ENCODE results near the gene GNMT.
A peak's percentile ranks its signal among the peaks of the same experiment; 100 is the strongest.
"Not testable (repeated sequence)": the region's sequence is repeated elsewhere in the genome, so short reads cannot be mapped to it uniquely, and the experiment has no call there.

Gene GNMT

DNA sequence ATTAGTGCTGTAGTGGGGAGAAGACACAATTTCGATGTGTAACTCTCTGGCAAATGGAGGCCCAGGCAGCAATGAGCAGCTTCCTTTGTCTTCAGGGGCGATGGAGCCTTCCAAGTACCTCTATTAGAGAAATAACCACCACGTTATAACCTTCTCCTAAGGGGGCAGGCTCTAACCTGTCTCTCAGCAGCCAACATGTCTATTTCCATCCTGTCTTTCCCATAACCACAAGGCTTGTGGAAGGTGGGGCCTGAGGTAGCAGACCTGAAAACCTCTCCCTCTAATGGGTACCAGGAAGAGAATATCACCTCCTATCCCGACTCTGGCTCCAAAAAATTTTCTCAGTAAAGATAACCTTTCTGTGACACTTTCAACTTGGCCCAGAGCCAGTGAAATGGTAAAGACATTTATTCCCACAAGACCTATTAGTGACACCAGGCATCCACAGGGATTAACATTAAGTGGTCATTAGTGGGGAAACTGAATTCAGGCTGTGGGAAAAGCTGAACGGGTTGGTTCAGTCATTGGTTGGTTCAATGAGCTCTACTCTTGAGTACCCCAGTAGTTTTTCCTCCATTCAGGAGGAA lies 14.5 kb downstream of the GNMT start:
- DNase-seq (ENCODE audit: low spot score) (no peak), FAIRE-seq (no peak)

GRCh38 chr6:42978487-42978838 lies 17.9 kb downstream of the GNMT start:
- FAIRE-seq, result no peak
- peak; percentile 47 for DNase-seq (ENCODE audit: low spot score)

- FAIRE-seq (peak; percentile 7), DNase-seq (ENCODE audit: low spot score) (peak; percentile 70)
Observed at GRCh38 chr6:42978839-42979522, 18.4 kb downstream of the GNMT start, which contains the start of gene PEX6. PEX6 (minus strand) TSS chr6:42979181; CDS start chr6:42979150, 31 bp downstream.

DNA sequence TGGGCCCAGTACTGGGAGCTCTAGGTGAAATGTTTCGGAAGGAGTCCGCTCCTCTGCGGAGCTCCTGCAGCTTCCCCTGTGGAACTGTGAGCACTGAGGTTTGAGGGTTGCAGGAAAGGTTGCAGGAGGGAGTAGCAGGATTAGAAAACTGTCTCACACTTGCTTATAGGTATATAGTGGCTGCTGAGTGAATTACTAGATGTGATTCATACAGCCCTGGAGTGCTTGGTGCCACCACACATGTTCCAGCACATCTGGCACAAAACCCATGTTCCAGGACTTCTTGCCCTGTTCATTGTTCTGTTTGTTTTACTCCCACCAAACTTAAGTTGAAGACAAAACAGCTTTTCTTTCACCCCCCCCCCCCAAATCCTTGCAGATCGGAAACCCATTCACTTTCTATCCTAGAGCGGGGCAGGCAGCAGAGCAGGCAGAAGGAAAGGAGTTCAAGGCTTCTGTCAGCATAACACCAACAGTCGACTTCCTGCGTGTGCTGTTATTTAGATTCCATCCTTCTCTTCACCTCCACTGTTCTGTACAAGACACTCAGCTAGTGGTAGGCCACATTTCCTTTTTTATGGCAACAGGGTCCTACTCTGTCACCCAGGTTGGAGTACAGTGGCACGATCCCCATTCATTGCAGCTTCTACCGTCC lies 19.1 kb downstream of the GNMT start:
- no peak for FAIRE-seq
- peak; percentile 32 for DNase-seq (ENCODE audit: low spot score)

GRCh38 chr6:42981836-42982235 lies 21.3 kb downstream of the GNMT start:
- DNase-seq (ENCODE audit: low spot score) (no peak), FAIRE-seq (no peak)

DNA sequence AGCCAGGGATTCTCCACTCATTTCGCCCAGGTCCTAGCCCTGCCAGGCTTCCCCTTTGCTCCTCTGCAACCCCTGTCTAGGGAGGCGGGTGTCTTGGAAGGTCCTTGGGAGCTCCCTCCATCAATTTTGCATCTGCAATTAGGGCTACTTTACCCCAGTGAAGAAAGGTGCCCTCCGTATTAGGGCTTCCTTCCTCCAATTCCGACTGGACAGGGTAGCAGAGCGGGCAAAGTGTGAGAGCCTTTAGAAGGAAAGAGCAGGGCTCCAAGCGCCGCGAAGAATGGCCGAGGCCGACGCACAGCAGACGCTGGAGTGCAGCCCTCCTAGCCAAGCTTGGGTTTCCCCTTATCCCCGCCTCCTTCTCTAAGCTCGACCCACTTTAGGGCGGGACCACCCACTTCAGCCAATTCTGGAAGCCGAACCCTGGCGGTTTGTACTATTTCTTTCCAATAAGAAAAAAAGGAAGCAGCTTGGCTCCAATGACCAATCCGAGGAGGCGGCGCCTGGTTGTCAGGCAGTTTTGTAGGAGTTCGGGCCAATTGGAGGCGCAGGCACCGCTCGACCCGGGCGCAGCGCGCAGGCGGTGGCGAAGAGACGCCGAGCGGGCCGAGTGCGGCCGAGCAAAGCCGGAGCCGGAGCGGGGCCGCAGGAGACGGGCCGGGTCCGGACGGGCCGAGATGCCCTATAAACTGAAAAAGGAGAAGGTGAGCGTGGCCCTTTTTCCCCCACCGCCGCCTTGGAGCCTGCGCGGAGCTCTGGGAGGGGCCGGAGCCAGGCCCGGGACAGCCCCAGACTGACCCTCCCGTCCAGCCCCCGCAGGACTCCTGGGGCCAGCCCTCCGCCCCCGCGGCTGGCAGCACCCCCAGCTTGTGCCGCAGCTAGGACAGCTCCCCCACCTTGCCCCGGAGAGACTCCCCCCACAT lies 23.7 kb downstream of the GNMT start, which contains the start of gene PPP2R5D:
PPP2R5D (plus strand) TSS at position 570 of the 923 bp plus-strand sequence; CDS start at position 678, 108 bp downstream.
- FAIRE-seq (peak; percentile 84), DNase-seq (ENCODE audit: low spot score) (peak; percentile 94)

- FAIRE-seq, result no peak
Observed at GRCh38 chr6:42984924-42985475, 24.4 kb downstream of the GNMT start.

DNA sequence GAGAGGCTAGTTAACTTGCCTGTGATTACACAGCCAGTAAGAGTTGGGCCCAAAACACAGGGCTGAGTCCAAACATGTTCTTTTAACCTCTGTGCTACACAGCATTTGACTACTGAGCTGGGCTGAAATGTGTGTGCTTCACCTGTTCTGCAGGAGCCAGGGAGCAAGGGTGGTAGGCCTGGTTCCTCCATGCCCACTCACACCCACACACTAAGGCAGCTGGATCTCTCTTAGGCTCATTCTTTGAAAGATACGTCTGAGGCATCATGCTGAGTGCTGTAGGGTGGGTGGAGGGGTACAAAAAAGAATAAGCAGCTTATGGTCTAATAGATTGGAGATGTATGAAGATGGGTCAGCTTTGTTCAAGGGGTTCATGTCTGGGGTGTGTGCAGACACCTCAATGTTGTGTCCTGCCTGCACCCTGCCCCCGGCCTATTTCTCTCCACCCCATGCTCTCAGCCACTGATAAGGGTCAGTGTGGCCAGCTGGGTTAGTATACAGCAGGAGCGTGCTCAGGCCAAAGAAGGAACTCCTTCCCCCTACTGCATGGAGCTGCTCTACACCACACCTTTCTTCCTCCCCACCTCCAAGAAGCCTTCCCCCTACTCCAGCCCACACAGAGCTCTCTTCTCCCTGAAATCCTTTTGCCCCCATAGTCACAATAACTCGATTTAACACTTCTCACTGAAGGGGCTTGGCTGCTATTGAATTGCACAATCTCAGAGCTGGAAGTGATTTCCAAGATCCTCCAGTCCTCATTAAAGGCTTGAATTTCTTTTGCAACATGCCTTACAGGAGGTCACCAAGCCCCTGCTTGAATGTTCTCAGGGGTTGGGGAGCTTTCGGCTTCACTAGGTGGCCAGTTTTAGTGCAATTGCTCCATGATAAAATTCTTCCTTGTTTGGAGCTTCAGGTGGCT lies 27.2 kb downstream of the GNMT start:
- FAIRE-seq, result no peak
- DNase-seq (ENCODE audit: low spot score), result no peak

More at GRCh38 chr6:42984924-42985475, 24.4 kb downstream of the GNMT start:
- no peak for DNase-seq (ENCODE audit: low spot score)

GRCh38 chr6:42988486-42989020 lies 28.0 kb downstream of the GNMT start:
- FAIRE-seq (no peak), DNase-seq (ENCODE audit: low spot score) (no peak)

DNA sequence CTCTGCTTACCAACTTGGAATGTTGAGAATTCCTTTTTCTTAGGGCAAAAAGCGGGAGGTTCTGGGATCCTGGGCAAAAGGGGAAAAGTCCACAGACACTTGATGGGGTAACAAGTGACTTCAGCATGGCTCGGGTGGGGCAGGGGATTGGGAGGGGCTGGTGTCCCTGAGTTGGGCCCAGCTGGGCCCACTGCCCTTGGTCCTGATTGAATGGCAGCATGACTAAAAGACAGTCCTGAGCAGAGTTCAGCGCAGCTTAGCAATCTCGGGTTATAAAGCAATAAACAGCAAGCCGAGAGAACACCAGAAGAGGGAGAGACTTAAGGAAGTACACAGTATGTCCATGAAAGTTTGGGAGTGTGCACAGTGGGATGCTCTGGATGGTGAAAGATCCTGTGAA lies 29.4 kb downstream of the GNMT start:
- no peak for FAIRE-seq
- DNase-seq (ENCODE audit: low spot score), result no peak

DNA sequence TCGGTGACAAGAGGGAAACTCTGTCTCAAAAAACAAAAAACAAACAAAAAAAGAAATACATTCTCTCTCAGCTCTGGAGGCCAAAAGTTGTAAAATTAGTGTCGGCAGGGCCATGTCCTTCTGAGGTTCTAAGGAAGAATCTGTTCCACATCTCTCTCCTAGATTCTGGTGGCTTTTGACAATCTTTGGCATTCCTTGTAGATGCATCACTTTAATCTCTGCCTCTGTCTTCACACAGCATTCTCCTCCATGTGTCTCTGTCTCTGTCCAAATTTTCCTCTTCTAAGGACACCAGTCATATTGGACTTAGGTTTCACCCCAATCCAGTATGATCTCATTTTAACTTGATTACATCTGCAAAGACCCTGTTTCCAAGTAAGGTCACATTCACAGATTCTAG lies 32.9 kb downstream of the GNMT start:
- DNase-seq (ENCODE audit: low spot score) (no peak), FAIRE-seq (no peak)

DNA sequence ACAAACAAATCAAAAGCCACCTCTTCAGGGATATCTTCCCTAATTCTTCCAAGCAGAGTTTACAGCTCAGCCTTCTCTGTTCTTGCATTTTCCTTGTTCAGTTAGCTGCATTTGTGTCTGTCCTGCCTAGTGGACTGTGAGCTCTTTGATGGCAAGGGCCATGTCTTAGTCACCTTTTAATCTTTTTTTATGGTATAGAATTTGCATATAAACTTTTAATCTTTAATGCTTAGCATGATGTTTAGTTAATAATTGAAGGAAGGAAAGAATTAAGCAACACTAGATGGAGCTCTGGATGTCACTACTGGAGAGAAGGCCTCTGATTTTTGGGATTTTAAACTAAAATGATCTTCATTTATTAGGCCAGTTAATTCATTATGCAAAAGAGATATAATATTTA lies 36.0 kb downstream of the GNMT start:
- peak; percentile 49 for FAIRE-seq
- DNase-seq (ENCODE audit: low spot score), result peak; percentile 18

DNA sequence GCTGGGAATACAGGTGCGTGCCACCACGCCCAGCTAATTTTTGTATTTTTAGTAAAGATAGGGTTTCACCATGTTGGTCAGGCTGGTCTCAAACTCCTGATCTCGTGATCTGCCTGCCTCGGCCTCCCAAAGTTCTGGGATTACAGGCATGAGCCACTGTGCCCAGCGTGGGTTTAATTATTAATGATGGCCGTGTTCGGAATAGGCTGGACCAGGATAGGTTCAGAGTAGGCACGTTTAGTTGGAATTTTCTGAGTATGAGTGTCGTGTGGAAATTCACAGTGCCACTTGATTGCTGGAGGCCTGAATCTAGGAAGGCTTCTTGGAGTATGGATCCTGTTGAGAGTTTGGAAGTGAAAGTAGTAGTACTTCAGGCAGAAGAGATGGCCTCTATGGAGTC lies 37.7 kb downstream of the GNMT start:
- FAIRE-seq; DNase-seq (ENCODE audit: low spot score): not testable (repeated sequence)

GRCh38 chr6:43001843-43002242 lies 41.3 kb downstream of the GNMT start:
- FAIRE-seq, result no peak

GRCh38 chr6:43005844-43006243 lies 45.3 kb downstream of the GNMT start:
- FAIRE-seq (no peak), DNase-seq (ENCODE audit: low spot score) (no peak)

More at GRCh38 chr6:43001843-43002242, 41.3 kb downstream of the GNMT start:
- no peak for DNase-seq (ENCODE audit: low spot score)

- no peak for FAIRE-seq
- DNase-seq (ENCODE audit: low spot score), result no peak
Observed at GRCh38 chr6:43006251-43006650, 45.7 kb downstream of the GNMT start.

GRCh38 chr6:43007126-43007525 lies 46.6 kb downstream of the GNMT start:
- DNase-seq (ENCODE audit: low spot score), result no peak
- FAIRE-seq, result no peak

DNA sequence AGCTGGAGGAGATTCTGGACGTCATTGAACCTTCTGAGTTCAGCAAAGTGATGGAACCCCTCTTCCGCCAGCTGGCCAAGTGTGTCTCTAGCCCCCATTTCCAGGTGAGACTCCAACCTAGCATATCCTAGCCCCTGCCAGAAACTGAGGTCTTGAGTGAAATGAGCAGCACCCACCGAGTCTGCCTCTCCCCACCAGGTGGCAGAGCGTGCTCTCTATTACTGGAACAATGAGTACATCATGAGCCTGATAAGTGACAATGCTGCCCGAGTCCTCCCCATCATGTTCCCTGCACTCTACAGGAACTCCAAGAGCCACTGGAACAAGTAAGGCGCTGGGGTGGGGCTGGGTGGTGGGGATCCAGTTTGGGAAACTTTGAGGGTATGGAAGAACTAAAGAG lies 48.6 kb downstream of the GNMT start:
- FAIRE-seq, result no peak
- DNase-seq (ENCODE audit: low spot score), result no peak

GRCh38 chr6:43011207-43011606 lies 50.7 kb downstream of the GNMT start:
- FAIRE-seq, result no peak
- no peak for DNase-seq (ENCODE audit: low spot score)

DNA sequence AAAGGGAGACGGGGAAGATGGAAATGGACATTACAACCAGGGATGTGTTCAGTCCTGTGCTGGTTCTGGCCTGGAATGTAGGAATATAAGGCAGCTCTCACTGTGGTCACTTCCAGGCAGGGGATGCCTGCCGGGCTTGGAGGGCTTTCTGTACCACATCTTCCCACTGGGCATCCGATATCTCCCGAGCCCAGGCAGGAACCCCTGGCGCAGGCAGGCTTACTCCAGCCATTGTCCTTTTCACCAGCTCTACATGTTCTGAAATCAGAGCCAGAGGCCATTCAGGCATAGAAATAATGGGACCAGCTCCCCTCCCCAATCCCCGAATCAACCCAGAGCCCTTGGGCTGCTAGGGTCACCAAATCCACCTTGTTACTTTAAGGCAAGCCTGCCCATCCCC lies 51.8 kb downstream of the GNMT start:
- no peak for FAIRE-seq
- DNase-seq (ENCODE audit: low spot score), result no peak
